Fibroblast of skin of back (primary cell): ENCODE measurements around the gene KCNAB2.

Source experiments
- DNase-seq: peaks from one replicate; pipeline ENCODE4 v3.0.0-alpha.2; 2013

The KCNAB2 gene

GRCh38 chr1:6083801-6084446 lies 38.2 kb downstream of the KCNAB2 start:
- peak; percentile 32 for DNase-seq

- DNase-seq, result no peak
Measured at GRCh38 chr1:6084781-6085495, 39.2 kb downstream of the KCNAB2 start.

- DNase-seq, result no peak
Measured at GRCh38 chr1:6085666-6086065, 40.0 kb downstream of the KCNAB2 start.

- DNase-seq, result no peak
Measured at GRCh38 chr1:6086358-6086757, 40.7 kb downstream of the KCNAB2 start.

- DNase-seq, result no peak
Measured at GRCh38 chr1:6086762-6087376, 41.2 kb downstream of the KCNAB2 start.

GRCh38 chr1:6087377-6087772 lies 41.7 kb downstream of the KCNAB2 start:
- DNase-seq, result no peak

DNA sequence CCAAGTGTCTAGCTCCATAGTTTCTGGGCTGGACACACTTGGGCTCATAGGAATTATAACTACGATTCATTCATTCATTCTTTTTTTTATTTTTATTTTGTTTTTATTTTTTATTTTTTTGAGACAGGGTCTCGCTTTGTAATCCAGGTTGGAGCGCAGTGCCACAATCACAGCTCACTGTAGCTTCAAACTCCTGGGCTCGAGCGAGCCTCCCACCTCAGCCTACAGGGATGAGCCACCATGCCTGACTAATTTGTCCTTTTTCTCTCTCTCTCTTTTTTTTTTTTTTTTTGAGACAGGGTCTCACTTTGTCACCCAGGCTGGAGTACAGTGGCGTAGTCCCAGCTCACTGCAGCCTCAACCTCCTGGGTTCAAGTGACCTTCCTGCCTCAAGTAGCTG lies 42.3 kb downstream of the KCNAB2 start:
- DNase-seq, result no peak

GRCh38 chr1:6088956-6089355 lies 43.3 kb downstream of the KCNAB2 start:
- DNase-seq, result no peak

- no peak for DNase-seq
Measured at GRCh38 chr1:6090288-6090687, 44.6 kb downstream of the KCNAB2 start.

DNA sequence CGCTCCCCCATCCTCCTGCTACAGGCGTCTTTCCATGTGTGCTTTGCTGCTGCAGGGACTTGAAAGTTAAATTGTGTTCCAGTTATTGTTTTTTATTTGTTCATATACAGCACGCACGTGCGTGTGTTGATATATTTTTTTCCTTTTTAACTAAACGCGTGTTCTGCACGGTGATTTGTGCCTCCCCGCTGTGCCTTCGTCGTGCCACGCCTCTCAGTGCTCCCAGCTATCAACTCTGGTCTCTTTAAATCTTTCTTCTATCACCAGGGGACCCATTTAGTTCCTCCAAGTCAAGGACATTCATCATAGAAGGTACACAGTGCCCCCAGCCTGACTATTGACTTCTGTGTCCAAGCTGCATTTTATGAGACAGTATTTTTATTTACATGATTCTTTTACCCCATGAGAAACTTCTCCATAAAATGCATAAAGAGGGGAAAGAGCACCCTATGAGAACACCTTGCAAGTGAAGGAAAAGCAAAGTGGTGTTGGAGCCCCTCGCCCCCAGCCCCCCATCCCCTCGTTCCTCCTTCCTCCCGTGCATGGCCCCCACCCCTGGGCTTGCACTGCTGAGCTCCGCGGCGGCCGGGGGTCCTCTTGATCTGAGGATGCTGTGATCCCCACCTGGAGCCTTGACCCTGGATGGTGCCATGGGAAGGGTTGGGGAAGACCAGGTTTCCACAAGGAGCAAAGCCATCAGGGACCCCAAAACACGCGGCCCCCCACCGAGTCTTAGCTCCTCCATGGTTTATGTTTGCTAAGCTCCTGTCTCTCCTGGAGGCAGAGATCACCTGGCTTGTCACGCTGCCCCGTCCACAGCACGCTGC lies 45.5 kb downstream of the KCNAB2 start:
- no peak for DNase-seq

- DNase-seq, result no peak
Measured at GRCh38 chr1:6091823-6092109, 46.1 kb downstream of the KCNAB2 start.

DNA sequence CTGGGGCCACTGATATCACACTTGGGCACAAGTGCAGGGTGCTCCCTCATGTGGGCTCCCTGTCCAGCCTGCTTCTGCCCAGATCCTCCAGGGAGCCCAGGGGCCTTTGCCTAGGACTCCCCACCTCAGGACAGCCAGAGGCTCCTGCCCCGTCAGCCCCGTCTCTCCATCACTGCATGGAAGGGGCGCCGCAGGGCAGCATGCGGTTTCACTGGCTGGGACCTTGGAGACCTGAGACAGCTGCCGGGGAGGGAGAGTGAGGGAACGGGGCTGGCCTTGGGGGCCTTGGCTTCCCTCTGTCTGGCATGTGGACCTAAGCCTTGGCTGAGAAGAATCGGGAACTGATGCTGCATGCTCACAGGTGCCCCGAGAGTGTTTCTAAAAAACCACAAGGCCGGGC lies 46.5 kb downstream of the KCNAB2 start:
- DNase-seq, result no peak

GRCh38 chr1:6093071-6093470 lies 47.4 kb downstream of the KCNAB2 start:
- no peak for DNase-seq

DNA sequence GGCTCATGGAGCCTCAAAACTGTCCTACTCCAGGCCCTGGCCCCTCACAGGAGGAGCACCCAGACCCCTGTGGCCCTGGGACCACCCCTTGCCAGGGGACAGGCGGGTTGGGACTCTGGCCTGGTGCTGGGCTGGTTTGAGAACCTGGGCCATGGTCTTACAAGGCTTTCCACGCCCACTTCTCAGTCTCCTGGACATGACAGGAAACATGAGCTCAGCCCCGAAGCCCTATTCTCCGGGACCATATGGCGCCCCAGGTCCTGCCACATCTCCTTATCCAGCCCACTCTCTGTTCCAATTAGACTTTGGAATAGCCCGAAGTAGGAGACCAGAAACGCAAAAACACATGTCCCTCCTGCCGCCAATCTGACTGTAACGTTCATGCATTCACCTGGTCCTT lies 47.9 kb downstream of the KCNAB2 start:
- DNase-seq, result no peak

- no peak for DNase-seq
Measured at GRCh38 chr1:6094246-6094645, 48.6 kb downstream of the KCNAB2 start.

GRCh38 chr1:6094801-6095505 lies 49.3 kb downstream of the KCNAB2 start:
- no peak for DNase-seq

DNA sequence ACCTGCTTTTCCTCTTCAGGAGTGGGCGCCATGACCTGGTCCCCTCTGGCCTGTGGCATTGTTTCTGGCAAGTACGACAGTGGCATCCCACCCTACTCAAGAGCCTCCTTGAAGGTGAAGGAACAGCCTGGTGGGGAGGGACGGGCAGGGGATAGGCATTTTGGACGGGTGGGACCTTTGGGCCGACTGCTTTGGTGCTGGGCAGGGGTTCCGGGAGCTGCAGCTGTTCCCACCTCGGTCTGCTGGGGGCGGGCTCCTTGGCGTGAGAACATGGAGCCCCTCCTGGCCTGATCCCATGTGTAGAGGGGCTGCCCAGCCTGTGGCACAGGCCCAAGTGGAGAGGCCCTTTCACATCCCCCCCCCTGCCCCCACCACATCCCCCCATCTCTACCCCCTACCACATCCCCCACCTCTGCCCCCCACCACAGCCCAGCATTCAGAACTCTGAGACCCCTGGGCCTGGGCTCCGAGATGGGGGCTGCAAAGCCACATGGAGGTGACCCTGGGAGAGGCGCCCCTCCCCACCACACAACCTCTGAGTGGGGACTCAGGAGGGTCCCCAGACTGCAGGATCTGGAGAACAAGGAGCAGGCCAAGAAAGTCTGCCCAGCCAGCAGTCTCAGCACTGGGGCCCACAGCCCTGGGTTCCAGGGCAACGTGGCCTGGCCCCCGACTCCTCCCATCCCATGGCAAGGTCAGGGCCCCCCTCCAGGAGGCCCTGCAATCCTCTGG lies 50.0 kb downstream of the KCNAB2 start:
- DNase-seq, result no peak

GRCh38 chr1:6096243-6097116 lies 50.8 kb downstream of the KCNAB2 start:
- DNase-seq, result no peak

DNA sequence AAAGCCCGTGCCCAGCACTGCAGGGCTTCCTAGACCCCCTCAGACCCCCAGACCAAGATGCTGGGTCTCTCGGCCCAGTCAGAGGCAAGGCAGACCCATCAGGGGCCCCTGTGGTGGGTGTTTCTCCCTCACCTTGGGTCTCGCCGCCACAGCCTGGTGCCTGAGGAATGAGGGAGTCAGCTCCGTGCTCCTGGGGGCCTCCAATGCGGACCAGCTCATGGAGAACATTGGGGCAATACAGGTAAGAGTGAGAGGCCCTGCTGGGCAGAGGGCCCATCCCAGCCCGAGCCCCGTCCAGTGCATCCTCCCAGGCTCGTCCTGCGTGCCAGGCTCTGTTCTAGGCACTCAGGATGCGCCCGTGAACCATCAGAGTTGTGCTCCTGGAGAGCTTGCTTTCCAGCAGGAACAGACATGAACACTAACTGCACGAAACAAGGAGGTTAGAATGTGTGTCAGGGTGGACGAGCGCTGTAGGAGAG lies 51.5 kb downstream of the KCNAB2 start:
- no peak for DNase-seq

DNA sequence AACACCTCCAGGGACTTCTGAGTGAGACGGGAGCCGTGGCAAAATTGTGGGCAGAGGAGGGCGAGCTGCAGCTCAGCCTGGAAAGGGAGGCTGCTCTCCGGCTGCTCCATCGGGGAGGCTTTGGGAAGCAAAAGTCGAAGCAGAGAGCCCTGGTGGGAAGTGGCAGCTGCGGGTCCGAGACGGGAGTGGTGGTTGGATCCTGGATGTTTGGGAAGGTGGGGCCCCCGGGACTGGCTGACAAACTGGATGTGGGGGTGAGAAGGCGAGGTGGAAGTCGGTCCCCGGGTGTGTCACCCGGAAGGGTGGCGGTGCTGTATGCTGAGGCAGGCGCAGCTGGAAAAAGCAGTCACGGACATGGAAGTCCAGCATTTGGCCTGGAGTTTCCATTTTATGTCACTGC lies 52.1 kb downstream of the KCNAB2 start:
- DNase-seq, result no peak
